ENCODE data around the gene RAB17.

DNA sequence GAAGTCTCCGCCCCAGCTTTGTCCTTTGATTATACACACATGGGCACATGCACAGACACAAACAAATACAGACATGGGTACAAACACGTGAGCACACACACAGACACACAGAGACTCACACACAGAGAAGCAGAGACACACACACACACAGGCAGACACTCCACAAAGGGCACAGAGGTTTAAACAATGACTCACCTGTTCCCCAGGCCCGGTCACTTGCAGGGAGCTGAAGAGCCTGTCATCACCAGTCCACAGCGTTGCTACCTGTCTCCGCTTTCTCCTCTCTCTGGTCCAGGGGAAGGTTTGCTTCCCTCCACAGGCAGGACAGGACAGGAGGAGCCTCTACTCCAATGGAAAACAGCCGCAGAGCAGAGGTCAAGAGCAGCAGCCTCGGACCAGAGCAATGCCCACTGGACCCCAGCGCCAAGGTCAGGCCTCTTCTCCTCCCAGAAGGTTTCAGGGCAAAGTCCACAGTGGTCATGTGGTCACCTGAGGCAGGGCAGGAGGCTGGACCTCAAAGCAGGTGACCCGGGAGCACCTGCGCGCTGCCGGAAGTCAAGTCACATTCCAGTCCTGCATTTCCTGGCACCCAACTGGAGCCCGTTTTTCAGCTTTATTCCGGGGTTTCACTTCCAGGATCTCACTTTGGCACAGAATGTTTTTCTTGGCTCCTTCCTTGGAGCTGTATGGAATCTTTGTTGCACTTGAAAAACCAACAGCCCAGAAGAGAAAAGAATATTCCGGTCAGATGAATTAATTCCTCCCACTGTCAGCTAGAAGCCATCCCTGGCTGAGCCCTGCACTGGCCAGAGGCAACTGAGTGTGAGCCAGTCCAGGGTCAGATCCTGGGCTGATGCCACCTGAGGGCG lies at the start of gene RAB17:
- TF ChIP-seq, protein P1, sequence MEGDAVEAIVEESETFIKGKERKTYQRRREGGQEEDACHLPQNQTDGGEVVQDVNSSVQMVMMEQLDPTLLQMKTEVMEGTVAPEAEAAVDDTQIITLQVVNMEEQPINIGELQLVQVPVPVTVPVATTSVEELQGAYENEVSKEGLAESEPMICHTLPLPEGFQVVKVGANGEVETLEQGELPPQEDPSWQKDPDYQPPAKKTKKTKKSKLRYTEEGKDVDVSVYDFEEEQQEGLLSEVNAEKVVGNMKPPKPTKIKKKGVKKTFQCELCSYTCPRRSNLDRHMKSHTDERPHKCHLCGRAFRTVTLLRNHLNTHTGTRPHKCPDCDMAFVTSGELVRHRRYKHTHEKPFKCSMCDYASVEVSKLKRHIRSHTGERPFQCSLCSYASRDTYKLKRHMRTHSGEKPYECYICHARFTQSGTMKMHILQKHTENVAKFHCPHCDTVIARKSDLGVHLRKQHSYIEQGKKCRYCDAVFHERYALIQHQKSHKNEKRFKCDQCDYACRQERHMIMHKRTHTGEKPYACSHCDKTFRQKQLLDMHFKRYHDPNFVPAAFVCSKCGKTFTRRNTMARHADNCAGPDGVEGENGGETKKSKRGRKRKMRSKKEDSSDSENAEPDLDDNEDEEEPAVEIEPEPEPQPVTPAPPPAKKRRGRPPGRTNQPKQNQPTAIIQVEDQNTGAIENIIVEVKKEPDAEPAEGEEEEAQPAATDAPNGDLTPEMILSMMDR (IDR thresholded peaks at IDR 0.05; ENCODE audit: low read length), result no peak
- no peak for TF ChIP-seq EZH2phosphoT487 (IDR thresholded peaks at IDR 0.05; ENCODE audit: low read length)
